HL-60 (cell line): ENCODE data around the gene ACOX2.

Experiments
- POLR2AphosphoS5 ChIP-seq: IDR thresholded peaks from 2 replicates; pipeline ENCODE4 v1.6.1; 2012; ENCODE audit warnings: low read depth
- TF ChIP-seq, protein P1 (sequence below): IDR thresholded peaks from one replicate; pipeline ENCODE4 v1.5.1; 2011; ENCODE audit warnings: low read length, control low read depth, inconsistent platforms; ENCODE audit not compliant: insufficient read depth
- TF ChIP-seq, protein P2 (sequence below): IDR thresholded peaks from 2 replicates; pipeline ENCODE4 v1.6.1; 2012; ENCODE audit warnings: low read depth; ENCODE audit not compliant: insufficient replicate concordance

DNA sequence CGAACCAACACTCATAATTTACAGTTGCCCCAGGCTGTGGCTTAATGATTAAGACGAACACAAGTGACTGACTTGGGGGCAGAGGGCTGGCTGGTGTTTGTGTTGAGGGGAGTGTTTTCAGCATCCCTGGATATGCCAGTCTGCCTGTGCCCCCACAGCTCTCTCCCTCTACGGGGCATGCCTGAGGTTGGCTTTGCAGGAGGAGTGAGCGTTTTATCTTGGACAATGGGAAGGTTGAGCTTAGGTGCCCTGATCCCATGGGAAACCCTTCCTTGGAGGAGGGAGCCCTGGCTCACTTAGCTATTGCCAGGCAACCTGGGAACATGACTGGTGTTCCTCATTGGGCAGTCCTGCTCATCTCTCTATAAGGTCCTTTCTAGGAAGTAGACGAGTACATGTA, 22.6 kb upstream of the ACOX2 start:
- TF ChIP-seq, protein P1, sequence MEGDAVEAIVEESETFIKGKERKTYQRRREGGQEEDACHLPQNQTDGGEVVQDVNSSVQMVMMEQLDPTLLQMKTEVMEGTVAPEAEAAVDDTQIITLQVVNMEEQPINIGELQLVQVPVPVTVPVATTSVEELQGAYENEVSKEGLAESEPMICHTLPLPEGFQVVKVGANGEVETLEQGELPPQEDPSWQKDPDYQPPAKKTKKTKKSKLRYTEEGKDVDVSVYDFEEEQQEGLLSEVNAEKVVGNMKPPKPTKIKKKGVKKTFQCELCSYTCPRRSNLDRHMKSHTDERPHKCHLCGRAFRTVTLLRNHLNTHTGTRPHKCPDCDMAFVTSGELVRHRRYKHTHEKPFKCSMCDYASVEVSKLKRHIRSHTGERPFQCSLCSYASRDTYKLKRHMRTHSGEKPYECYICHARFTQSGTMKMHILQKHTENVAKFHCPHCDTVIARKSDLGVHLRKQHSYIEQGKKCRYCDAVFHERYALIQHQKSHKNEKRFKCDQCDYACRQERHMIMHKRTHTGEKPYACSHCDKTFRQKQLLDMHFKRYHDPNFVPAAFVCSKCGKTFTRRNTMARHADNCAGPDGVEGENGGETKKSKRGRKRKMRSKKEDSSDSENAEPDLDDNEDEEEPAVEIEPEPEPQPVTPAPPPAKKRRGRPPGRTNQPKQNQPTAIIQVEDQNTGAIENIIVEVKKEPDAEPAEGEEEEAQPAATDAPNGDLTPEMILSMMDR = no peak
- no peak for TF ChIP-seq POLR2AphosphoS5
- TF ChIP-seq, protein P2, sequence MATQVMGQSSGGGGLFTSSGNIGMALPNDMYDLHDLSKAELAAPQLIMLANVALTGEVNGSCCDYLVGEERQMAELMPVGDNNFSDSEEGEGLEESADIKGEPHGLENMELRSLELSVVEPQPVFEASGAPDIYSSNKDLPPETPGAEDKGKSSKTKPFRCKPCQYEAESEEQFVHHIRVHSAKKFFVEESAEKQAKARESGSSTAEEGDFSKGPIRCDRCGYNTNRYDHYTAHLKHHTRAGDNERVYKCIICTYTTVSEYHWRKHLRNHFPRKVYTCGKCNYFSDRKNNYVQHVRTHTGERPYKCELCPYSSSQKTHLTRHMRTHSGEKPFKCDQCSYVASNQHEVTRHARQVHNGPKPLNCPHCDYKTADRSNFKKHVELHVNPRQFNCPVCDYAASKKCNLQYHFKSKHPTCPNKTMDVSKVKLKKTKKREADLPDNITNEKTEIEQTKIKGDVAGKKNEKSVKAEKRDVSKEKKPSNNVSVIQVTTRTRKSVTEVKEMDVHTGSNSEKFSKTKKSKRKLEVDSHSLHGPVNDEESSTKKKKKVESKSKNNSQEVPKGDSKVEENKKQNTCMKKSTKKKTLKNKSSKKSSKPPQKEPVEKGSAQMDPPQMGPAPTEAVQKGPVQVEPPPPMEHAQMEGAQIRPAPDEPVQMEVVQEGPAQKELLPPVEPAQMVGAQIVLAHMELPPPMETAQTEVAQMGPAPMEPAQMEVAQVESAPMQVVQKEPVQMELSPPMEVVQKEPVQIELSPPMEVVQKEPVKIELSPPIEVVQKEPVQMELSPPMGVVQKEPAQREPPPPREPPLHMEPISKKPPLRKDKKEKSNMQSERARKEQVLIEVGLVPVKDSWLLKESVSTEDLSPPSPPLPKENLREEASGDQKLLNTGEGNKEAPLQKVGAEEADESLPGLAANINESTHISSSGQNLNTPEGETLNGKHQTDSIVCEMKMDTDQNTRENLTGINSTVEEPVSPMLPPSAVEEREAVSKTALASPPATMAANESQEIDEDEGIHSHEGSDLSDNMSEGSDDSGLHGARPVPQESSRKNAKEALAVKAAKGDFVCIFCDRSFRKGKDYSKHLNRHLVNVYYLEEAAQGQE = no peak
